Esophagus squamous epithelium (tissue), 5 donors: ENCODE results near the gene SLC10A3. TPM values are rescaled to one million over a fixed set of nuclear protein-coding genes. Genes with fewer than 3 reads are reported as not detected.

Source experiments
- DNase-seq: peaks from one replicate; lab custom pipeline; 2025; lab: John Stamatoyannopoulos, UW
- H3K27ac ChIP-seq, 4 donors: fragments of 200-600 bp; sonication (generic); one replicate each; pipeline ENCODE4 v1.5.1; 2016 to 2019; ENCODE audit warnings: mild to moderate bottlenecking in 1 of 4
- H3K27me3 ChIP-seq, 4 donors: fragments of 200-600 bp; sonication (generic); 1 replicate in 3 of 4; 2 replicates in 1 of 4; pipeline versions ENCODE4 v1.5.1 to v1.6.0; 2017 to 2021; ENCODE audit warnings: antibody characterized with exemption in 1 of 4
- H3K36me3 ChIP-seq, 3 donors: fragments of 200-600 bp; sonication (generic); one replicate each; pipeline ENCODE4 v1.5.1; 2016 to 2019
- H3K4me1 ChIP-seq, 3 donors: fragments of 200-600 bp; sonication (generic); one replicate each; pipeline ENCODE4 v1.5.1; 2017 to 2019
- H3K4me3 ChIP-seq, 4 donors: fragments of 200-600 bp; sonication (generic); 1 replicate in 3 of 4; 2 replicates in 1 of 4; pipeline ENCODE4 v1.5.1; 2016 to 2019; ENCODE audit warnings: mild to moderate bottlenecking in 2 of 4, moderate library complexity in 1 of 4
- H3K9me3 ChIP-seq, 3 donors: fragments of 200-600 bp; sonication (generic); one replicate each; pipeline ENCODE4 v1.5.1; 2016 to 2019
- POLR2A ChIP-seq, 4 donors: fragments of 450-650 bp; IDR thresholded peaks; one replicate each; pipeline ENCODE4 v1.6.1; 2017; ENCODE audit warnings: antibody characterized with exemption in 4 of 4, mild to moderate bottlenecking in 4 of 4, moderate library complexity in 3 of 4
- WGBS, 2 donors: methylation state at CpG; one replicate each; pipeline ENCODE4 v1.1.5; 2018; 5-methylcytosine and 5-hydroxymethylcytosine counted together
- intact Hi-C: fragments of 100-400 bp; cut with DNase I; formaldehyde crosslinking; loops from one replicate; pipeline ENCODE4 v1.15.0; 2022
- total RNA-seq, 4 donors: library from RNA; depleted of rRNA; stranded (reverse); fragments of >200 nt; gene quantifications; one replicate each; pipeline ENCODE4 v1.1.0, GENCODE V29; 2016
- TF ChIP-seq, protein P1 (sequence below), 6 experiments: fragments of 450-650 bp in 4 of 6; fragments of 200-600 bp in 2 of 6; sonication (generic) in 2 of 6; IDR thresholded peaks; one replicate each; pipeline ENCODE4 v1.5.1; 2016 to 2019; ENCODE audit warnings: antibody characterized with exemption in 6 of 6, mild to moderate bottlenecking in 4 of 6, moderate library complexity in 4 of 6
- donor health status: DM: yes; HTN: yes; CAD: no.

The SLC10A3 gene
- total RNA-seq, 4 donors from 2014 or later: 26.1 to 38.5 (median 29.5) TPM

DNA sequence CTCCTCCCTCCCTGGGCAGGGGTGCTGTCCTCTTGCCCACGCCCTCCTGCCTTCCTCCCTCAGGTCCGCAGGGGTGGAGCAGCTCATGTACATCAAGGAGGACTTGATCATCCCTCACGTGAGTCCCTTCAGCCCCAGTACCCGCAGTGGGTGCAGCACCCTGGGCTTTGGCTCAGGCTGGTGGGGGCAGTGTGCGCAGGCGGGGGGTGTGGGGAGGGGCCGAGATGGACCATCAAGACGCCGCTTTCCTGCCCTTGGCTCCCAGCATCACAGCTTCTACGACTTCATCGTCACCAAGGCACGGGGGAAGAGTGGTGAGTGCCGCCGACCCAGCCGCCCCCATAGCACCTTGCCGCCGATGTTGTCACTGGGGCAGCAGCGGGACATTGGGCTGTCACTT is 40.8 kb downstream of the SLC10A3 start:
- TF ChIP-seq, protein P1, sequence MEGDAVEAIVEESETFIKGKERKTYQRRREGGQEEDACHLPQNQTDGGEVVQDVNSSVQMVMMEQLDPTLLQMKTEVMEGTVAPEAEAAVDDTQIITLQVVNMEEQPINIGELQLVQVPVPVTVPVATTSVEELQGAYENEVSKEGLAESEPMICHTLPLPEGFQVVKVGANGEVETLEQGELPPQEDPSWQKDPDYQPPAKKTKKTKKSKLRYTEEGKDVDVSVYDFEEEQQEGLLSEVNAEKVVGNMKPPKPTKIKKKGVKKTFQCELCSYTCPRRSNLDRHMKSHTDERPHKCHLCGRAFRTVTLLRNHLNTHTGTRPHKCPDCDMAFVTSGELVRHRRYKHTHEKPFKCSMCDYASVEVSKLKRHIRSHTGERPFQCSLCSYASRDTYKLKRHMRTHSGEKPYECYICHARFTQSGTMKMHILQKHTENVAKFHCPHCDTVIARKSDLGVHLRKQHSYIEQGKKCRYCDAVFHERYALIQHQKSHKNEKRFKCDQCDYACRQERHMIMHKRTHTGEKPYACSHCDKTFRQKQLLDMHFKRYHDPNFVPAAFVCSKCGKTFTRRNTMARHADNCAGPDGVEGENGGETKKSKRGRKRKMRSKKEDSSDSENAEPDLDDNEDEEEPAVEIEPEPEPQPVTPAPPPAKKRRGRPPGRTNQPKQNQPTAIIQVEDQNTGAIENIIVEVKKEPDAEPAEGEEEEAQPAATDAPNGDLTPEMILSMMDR (IDR thresholded peaks at IDR 0.05): no peak
- no peak for TF ChIP-seq POLR2A (IDR thresholded peaks at IDR 0.05)
- Histone ChIP-seq H3K9me3 (no peaks in the 10 kb centered on the region), H3K4me1 (peaks cover 0 to 12% (median 6%) of the 10 kb centered on the region in 3 donors), H3K27ac (no peak overlapping the region), H3K4me3 (no peak overlapping the region), H3K36me3 (peaks cover 0 to 47% (median 0%) of the 10 kb centered on the region in 3 donors), H3K27me3 (no peaks in the 10 kb centered on the region)
- intact Hi-C loops: no loop called here
- DNase-seq: no peak
- WGBS, 2 donors: 95% methylated on average over 9 of the region's 18 CpGs; no CpG with 5 or more reads in 1 of the 2 donors

- TF ChIP-seq, protein P1 (IDR thresholded peaks at IDR 0.05): no peak
- TF ChIP-seq POLR2A (IDR thresholded peaks at IDR 0.05): no peak
- Histone ChIP-seq H3K4me1 (peaks cover 0 to 18% (median 8%) of the 10 kb centered on the region in 3 donors), H3K27ac (no peak overlapping the region), H3K36me3 (peaks cover 0 to 47% (median 0%) of the 10 kb centered on the region in 3 donors), H3K4me3 (no peak overlapping the region), H3K27me3 (no peaks in the 10 kb centered on the region), H3K9me3 (no peaks in the 10 kb centered on the region)
- WGBS, 2 donors: 95% methylated on average over 7 of the region's 14 CpGs; no CpG with 5 or more reads in 1 of the 2 donors
- DNase-seq: no peak
- intact Hi-C loops: no loop called here
Observed at GRCh38 chrX:154448484-154448883, 41.9 kb downstream of the SLC10A3 start.

DNA sequence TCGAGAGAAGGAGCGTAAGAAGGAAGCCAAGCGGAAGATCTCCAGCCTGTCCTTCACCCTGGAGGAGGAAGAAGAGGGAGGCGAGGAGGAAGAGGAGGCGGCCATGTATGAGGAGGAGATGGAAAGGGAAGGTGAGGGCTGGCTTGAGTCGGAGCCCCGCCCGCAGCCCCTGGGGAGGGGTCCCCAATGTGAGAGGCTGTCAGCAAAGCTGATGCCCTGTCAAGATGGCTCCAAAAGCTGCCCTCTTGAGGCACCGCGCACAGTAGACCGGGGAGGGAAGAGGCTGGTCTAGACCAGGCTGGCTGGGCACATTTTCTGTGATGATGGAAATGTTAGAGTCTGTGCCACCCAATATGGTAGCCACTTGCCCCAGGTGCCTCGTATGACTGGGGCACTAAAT is 44.0 kb downstream of the SLC10A3 start:
- no peak for TF ChIP-seq POLR2A (IDR thresholded peaks at IDR 0.05)
- TF ChIP-seq, protein P1 (IDR thresholded peaks at IDR 0.05): no peak
- Histone ChIP-seq H3K36me3 (peaks cover 0 to 63% (median 5%) of the 10 kb centered on the region in 3 donors), H3K27me3 (no peaks in the 10 kb centered on the region), H3K4me1 (peaks cover 0 to 35% (median 12%) of the 10 kb centered on the region in 3 donors), H3K27ac (no peak overlapping the region), H3K9me3 (no peaks in the 10 kb centered on the region), H3K4me3 (no peak overlapping the region)
- intact Hi-C loops: no loop called here
- no peak for DNase-seq
- WGBS, 2 donors: 88 to 98% methylated on average over 4 to 5 of the region's 12 CpGs

- intact Hi-C loops: no loop called here
- Histone ChIP-seq H3K27ac (no peak overlapping the region), H3K27me3 (no peaks in the 10 kb centered on the region), H3K4me1 (peaks cover 0 to 35% (median 12%) of the 10 kb centered on the region in 3 donors), H3K36me3 (peaks cover 0 to 63% (median 5%) of the 10 kb centered on the region in 3 donors), H3K9me3 (no peaks in the 10 kb centered on the region), H3K4me3 (no peak overlapping the region)
- DNase-seq: no peak
- no peak for TF ChIP-seq POLR2A (IDR thresholded peaks at IDR 0.05)
- TF ChIP-seq, protein P1 (IDR thresholded peaks at IDR 0.05): no peak
- 91 to 100% methylated on average over 1 to 14 of the region's 16 CpGs for WGBS, 2 donors
Observed at GRCh38 chrX:154445776-154446175, 44.7 kb downstream of the SLC10A3 start.

DNA sequence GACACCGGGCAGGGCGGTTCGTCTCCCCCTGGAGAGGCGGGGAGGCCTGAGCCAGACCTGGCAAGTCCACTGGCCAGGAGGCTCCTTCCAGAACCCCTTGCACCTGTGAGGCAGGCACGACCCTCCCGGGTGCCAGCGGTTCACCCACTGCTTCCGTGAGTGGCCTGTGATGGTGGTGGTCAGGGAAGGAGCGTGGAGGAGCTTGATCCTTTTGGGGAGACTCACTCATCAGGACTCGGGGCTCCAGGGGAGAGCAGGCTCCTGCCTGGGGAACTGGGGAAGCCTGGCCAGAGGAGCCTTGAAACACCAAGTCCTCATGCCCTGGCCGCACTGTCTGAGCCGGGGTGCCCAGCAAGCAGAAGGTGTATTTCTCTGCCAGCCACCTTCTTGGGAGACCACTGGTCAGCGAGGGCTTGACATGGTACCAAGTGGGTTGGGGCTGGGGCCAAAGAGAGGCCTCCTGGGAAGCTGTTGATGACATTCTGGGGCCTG is 45.6 kb downstream of the SLC10A3 start:
- intact Hi-C loops: no loop called here

More for the DNA sequence above, 45.6 kb downstream of the SLC10A3 start:
- 20 to 79% methylated on average over 1 to 2 of the region's 13 CpGs for WGBS, 2 donors
- no peak for DNase-seq
- Histone ChIP-seq H3K9me3 (no peaks in the 10 kb centered on the region), H3K36me3 (peaks cover 0 to 63% (median 5%) of the 10 kb centered on the region in 3 donors), H3K4me3 (peak overlapping the region; percentile 45 to 75 (median 55)), H3K27ac (peak overlapping the region; percentile 74 to 87 (median 82)), H3K4me1 (peaks cover 0 to 35% (median 12%) of the 10 kb centered on the region in 3 donors), H3K27me3 (no peaks in the 10 kb centered on the region)
- TF ChIP-seq, protein P1 (IDR thresholded peaks at IDR 0.05): no peak
- no peak for TF ChIP-seq POLR2A (IDR thresholded peaks at IDR 0.05)
